ENCODE results near the gene SSTR4.

SSTR4 gene

GRCh38 chr20:23047001-23047737 is 12.1 kb downstream of the SSTR4 start:
- DNase-seq = no peak

- DNase-seq = peak; percentile 43
Observed at GRCh38 chr20:23047738-23048214, 12.7 kb downstream of the SSTR4 start.

GRCh38 chr20:23048283-23049200 is 13.4 kb downstream of the SSTR4 start:
- peak; percentile 80 for DNase-seq

- DNase-seq = peak; percentile 61
Observed at GRCh38 chr20:23049201-23050075, 14.3 kb downstream of the SSTR4 start, which contains the start of gene THBD. Gene THBD, minus strand, starts transcription at chr20:23049672. Its CDS starts 168 bp downstream, at chr20:23049504.

- peak; percentile 30 for DNase-seq
Observed at GRCh38 chr20:23050076-23050838, 15.1 kb downstream of the SSTR4 start.

GRCh38 chr20:23050847-23051627 is 15.9 kb downstream of the SSTR4 start:
- DNase-seq = peak; percentile 87

- DNase-seq = no peak
Observed at GRCh38 chr20:23052904-23053303, 17.8 kb downstream of the SSTR4 start.

- DNase-seq = no peak
Observed at GRCh38 chr20:23058240-23058639, 23.1 kb downstream of the SSTR4 start.

GRCh38 chr20:23059001-23059400 is 23.9 kb downstream of the SSTR4 start:
- DNase-seq = no peak

- DNase-seq = peak; percentile 36
Observed at GRCh38 chr20:23059846-23060245, 24.7 kb downstream of the SSTR4 start.

GRCh38 chr20:23060629-23061028 is 25.5 kb downstream of the SSTR4 start:
- DNase-seq = peak; percentile 13

- DNase-seq = no peak
Observed at GRCh38 chr20:23061262-23061661, 26.1 kb downstream of the SSTR4 start.

- peak; percentile 52 for DNase-seq
Observed at GRCh38 chr20:23061734-23062561, 26.8 kb downstream of the SSTR4 start.

- DNase-seq = no peak
Observed at GRCh38 chr20:23062632-23063031, 27.5 kb downstream of the SSTR4 start.

- no peak for DNase-seq
Observed at GRCh38 chr20:23063168-23063567, 28.1 kb downstream of the SSTR4 start.

- DNase-seq = no peak
Observed at GRCh38 chr20:23063581-23063980, 28.5 kb downstream of the SSTR4 start.

GRCh38 chr20:23065266-23066201 is 30.4 kb downstream of the SSTR4 start:
- no peak for DNase-seq

- DNase-seq = no peak
Observed at GRCh38 chr20:23066772-23067171, 31.7 kb downstream of the SSTR4 start.

- no peak for DNase-seq
Observed at GRCh38 chr20:23068283-23068682, 33.2 kb downstream of the SSTR4 start.

All from hematopoietic multipotent progenitor cell treated with erythropoietin and hydrocortisone succinate and interleukin-3 and kit ligand, for 6 days (in vitro differentiated cells).